Measurements from ENCODE around the gene SLC8B1. TPM values are rescaled to one million over a fixed set of nuclear protein-coding genes. Genes with fewer than 3 reads are reported as not detected.
A peak's percentile ranks its signal among the peaks of the same experiment; 100 is the strongest.

SLC8B1 gene
- total and polyA plus RNA-seq, 9 of the 15 experiments (the other 6 are each of a cell fraction or from before 2014, with no cell fraction given), result 0.86 to 34.1 (median 18.5) TPM

- H3K36me3 ChIP-seq (ENCODE audit: control insufficient read depth, insufficient read depth, low read length), result peaks cover 60% of the 10 kb centered on the region
- H3K4me2 ChIP-seq (ENCODE audit: insufficient read depth, low read length), result no peak overlapping the region
- WGBS (ENCODE audit: insufficient coverage, low coverage, missing lambda C conversion rate), result 90% methylated on average over 11 of the region's 12 CpGs
- TF ChIP-seq RBFOX2 (IDR thresholded peaks at IDR 0.05; ENCODE audit: low read depth, low read length), result 0 out of 2 replicates have a peak, but pooled peaks have one; percentile 12
- no peak for TF ChIP-seq POLR2AphosphoS5 (IDR thresholded peaks at IDR 0.05; ENCODE audit: control insufficient read depth, insufficient read depth, low read depth, low read length)
- H3K9me3 ChIP-seq (replicated peaks; ENCODE audit: control insufficient read depth, insufficient read depth, low read depth, low read length), result no peaks in the 10 kb centered on the region
- intact Hi-C loops (cut with micrococcal nuclease) (no loop called here), in situ Hi-C loops (cut with MboI) (no loop called here)
- ChIA-PET CTCF (ENCODE audit: low intra/inter-chr PET ratio) (no interaction called here), POLR2A (no interaction called here)
- no peak overlapping the region for H3K4me3 ChIP-seq
- no peaks in the 10 kb centered on the region for H3K27me3 ChIP-seq (ENCODE audit: control insufficient read depth in 2 of 2, insufficient read depth in 2 of 2, low read length in 2 of 2)
- no TSS peak for BruUV-seq (replicated peaks)
- no peak for FAIRE-seq
- no peak overlapping the region for H3K27ac ChIP-seq (ENCODE audit: extremely low read depth, low read depth, low read length)
- H3K9me1 ChIP-seq (ENCODE audit: control insufficient read depth, insufficient read depth, low read length), result no peaks in the 10 kb centered on the region
- no peak for DNase-seq (ENCODE audit: extremely low read depth in 1 of 4, low spot score in 3 of 4)
- H4K20me1 ChIP-seq (replicated peaks; ENCODE audit: control insufficient read depth, insufficient read depth, low read length), result no peaks in the 10 kb centered on the region
- no peak overlapping the region for H2AFZ ChIP-seq (ENCODE audit: low read depth, low read length)
- peaks cover 2 to 8% of the 10 kb centered on the region in 2 experiments; a peak in 3 of 5 replicates for H3K4me1 ChIP-seq (replicated peaks in 1 of 2; ENCODE audit: control insufficient read depth in 2 of 2, insufficient read depth in 2 of 2, low read length in 2 of 2)
- no peak for ATAC-seq
- H3K79me2 ChIP-seq (ENCODE audit: control insufficient read depth, insufficient read depth, low read length), result no peaks in the 10 kb centered on the region
- no peak overlapping the region for H3K9ac ChIP-seq (ENCODE audit: insufficient read depth in 1 of 2, low read depth in 2 of 2, low read length in 2 of 2)
These were observed 14.5 kb downstream of the SLC8B1 start for GRCh38 chr12:113320401-113320800.

GRCh38 chr12:113318900-113319628 is 15.8 kb downstream of the SLC8B1 start:
- Histone ChIP-seq H3K27ac (ENCODE audit: extremely low read depth, low read depth, low read length) (no peak overlapping the region), H3K4me1 (replicated peaks in 1 of 2; ENCODE audit: control insufficient read depth in 2 of 2, insufficient read depth in 2 of 2, low read length in 2 of 2) (peaks cover 7 to 11% of the 10 kb centered on the region in 2 experiments), H3K9ac (ENCODE audit: insufficient read depth in 1 of 2, low read depth in 2 of 2, low read length in 2 of 2) (no peak overlapping the region), H3K4me2 (ENCODE audit: insufficient read depth, low read length) (no peak overlapping the region), H3K9me3 (replicated peaks; ENCODE audit: control insufficient read depth, insufficient read depth, low read depth, low read length) (no peaks in the 10 kb centered on the region), H3K9me1 (ENCODE audit: control insufficient read depth, insufficient read depth, low read length) (peaks cover 4% of the 10 kb centered on the region), H3K36me3 (ENCODE audit: control insufficient read depth, insufficient read depth, low read length) (peaks cover 74% of the 10 kb centered on the region), H3K79me2 (ENCODE audit: control insufficient read depth, insufficient read depth, low read length) (no peaks in the 10 kb centered on the region), H3K27me3 (ENCODE audit: control insufficient read depth in 2 of 2, insufficient read depth in 2 of 2, low read length in 2 of 2) (no peaks in the 10 kb centered on the region), H4K20me1 (replicated peaks; ENCODE audit: control insufficient read depth, insufficient read depth, low read length) (no peaks in the 10 kb centered on the region), H2AFZ (ENCODE audit: low read depth, low read length) (no peak overlapping the region), H3K4me3 (no peak overlapping the region)
- ChIA-PET POLR2A (no interaction called here), CTCF (ENCODE audit: low intra/inter-chr PET ratio) (no interaction called here)
- intact Hi-C loops (cut with micrococcal nuclease) (no loop called here), in situ Hi-C loops (cut with MboI) (loop anchor here (10.0 kb wide), 1 partner anchor 596 kb away; no protein-coding TSS in a partner anchor)
- 91% methylated on average over 13 of the region's 15 CpGs for WGBS (ENCODE audit: insufficient coverage, low coverage, missing lambda C conversion rate)
- FAIRE-seq (no peak), DNase-seq (ENCODE audit: extremely low read depth in 1 of 4, low spot score in 3 of 4) (no peak), ATAC-seq (no peak)
- no TSS peak for BruUV-seq (replicated peaks)
- TF ChIP-seq ZFP91 (CRISPR knock-in tag; IDR thresholded peaks at IDR 0.05) (no peak), ZBTB33 (CRISPR knock-in tag; IDR thresholded peaks at IDR 0.05) (no peak), NFXL1 (CRISPR knock-in tag; IDR thresholded peaks at IDR 0.05) (no peak), NR2C2 (CRISPR knock-in tag; IDR thresholded peaks at IDR 0.05) (no peak), NR2C2 (tag; IDR thresholded peaks at IDR 0.05) (no peak), PHTF2 (CRISPR knock-in tag; IDR thresholded peaks at IDR 0.05) (no peak), RHOXF2B (CRISPR knock-in tag; conservative IDR thresholded peaks at IDR 0.05) (no peak), ZNF121 (CRISPR knock-in tag; conservative IDR thresholded peaks at IDR 0.05) (0 out of 2 replicates have a peak, but pooled peaks have one; percentile 12), CHD1 (IDR thresholded peaks at IDR 0.05; ENCODE audit: low read length) (no peak), MIER1 (IDR thresholded peaks at IDR 0.05; ENCODE audit: low read depth) (no peak), BCOR (IDR thresholded peaks at IDR 0.05) (peak; percentile 72; the same call in 1 of the 2 replicates)

All from K562 (cell line).